ENCODE results near the gene TRDMT1. TPM values are rescaled to one million over a fixed set of nuclear protein-coding genes. Genes with fewer than 3 reads are reported as not detected.

TRDMT1 gene, protein sequence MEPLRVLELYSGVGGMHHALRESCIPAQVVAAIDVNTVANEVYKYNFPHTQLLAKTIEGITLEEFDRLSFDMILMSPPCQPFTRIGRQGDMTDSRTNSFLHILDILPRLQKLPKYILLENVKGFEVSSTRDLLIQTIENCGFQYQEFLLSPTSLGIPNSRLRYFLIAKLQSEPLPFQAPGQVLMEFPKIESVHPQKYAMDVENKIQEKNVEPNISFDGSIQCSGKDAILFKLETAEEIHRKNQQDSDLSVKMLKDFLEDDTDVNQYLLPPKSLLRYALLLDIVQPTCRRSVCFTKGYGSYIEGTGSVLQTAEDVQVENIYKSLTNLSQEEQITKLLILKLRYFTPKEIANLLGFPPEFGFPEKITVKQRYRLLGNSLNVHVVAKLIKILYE
- total RNA-seq (10 to 100 TPM in 1 of 2 donors, 1 to 10 TPM in 1; 9.7 to 12.1 TPM), polyA plus RNA-seq (ENCODE audit: insufficient read depth, low read depth, low replicate concordance) (6.9 TPM)
- long read RNA-seq, donor 1, partial matches to known transcripts = 0 of 1 reads
- long read RNA-seq, donor 1, other reads (novel, unspliced or antisense) = 0 of 1 reads
- long read RNA-seq, donor 2, partial matches to known transcripts = 0 of 2 reads
- long read RNA-seq, donor 2, other reads (novel, unspliced or antisense) = 0 of 2 reads

DNA sequence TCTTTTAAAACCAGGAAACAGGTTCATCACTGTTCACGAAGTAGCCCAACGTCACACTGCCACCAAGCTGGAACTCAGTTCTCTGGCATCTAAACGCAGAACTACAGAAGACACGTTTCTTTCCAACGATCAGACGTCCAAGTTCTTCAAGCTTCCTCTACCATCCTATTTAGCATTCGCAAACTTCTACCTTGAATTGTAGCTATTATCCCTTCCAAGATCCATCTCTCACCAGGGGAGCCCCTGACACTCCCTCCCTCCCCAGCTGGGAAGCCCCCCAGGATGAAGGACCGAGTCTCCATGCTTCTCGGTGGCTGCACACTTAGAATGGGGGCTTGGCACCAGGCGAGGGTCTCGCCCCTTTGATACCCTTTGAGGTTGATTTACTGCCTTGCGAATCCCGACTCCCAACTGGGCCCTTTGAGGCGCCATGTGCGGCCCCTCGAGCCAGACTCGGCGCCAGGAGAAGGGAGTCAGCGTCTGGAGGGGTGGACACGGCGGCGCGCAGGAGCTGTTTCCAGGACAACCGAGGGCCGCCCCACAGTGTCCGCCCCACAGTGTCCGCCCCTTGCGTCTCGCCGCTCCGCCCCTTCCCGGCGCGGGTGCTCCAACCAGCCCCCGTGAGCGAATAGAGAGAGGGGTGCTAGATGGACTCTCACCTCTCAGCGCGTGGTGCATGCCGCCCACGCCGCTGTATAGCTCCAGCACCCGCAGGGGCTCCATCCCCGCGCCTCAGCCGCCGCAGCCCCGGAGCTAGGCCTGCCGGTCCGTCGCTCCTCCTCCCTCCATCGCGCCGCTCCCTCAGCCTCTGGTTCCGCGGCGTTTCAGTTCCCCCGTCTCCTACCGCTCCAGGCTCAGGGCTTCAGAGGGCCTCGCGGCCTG, at the start of gene TRDMT1:
Gene TRDMT1 (minus strand): TSS at position 761 of the 882 bp plus-strand sequence. CDS start 38 bp downstream, at position 723.
- intact Hi-C loops (cut with DNase I; ENCODE audit: low total_unique reads) = no loop called here
- H3K9me3 ChIP-seq = no peaks in the 10 kb centered on the region
- peaks cover 21% of the 10 kb centered on the region for H3K4me1 ChIP-seq
- peak; percentile 91 for DNase-seq
- H3K27ac ChIP-seq = peak within 1 kb of the TSS; percentile 95 to 96
- no peaks in the 10 kb centered on the region for H3K27me3 ChIP-seq
- TF ChIP-seq, protein P1, sequence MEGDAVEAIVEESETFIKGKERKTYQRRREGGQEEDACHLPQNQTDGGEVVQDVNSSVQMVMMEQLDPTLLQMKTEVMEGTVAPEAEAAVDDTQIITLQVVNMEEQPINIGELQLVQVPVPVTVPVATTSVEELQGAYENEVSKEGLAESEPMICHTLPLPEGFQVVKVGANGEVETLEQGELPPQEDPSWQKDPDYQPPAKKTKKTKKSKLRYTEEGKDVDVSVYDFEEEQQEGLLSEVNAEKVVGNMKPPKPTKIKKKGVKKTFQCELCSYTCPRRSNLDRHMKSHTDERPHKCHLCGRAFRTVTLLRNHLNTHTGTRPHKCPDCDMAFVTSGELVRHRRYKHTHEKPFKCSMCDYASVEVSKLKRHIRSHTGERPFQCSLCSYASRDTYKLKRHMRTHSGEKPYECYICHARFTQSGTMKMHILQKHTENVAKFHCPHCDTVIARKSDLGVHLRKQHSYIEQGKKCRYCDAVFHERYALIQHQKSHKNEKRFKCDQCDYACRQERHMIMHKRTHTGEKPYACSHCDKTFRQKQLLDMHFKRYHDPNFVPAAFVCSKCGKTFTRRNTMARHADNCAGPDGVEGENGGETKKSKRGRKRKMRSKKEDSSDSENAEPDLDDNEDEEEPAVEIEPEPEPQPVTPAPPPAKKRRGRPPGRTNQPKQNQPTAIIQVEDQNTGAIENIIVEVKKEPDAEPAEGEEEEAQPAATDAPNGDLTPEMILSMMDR (IDR thresholded peaks at IDR 0.05) = peak in 1 of 3 experiments; percentile 2
- no peak for TF ChIP-seq POLR2A (IDR thresholded peaks at IDR 0.05)
- no peaks in the 10 kb centered on the region for H3K36me3 ChIP-seq (ENCODE audit: low read depth, missing control alignments)
- WGBS, 2 donors = 0 to 1% methylated on average over 20 to 60 of the region's 60 CpGs
- peak within 1 kb of the TSS; percentile 71 to 84 for H3K4me3 ChIP-seq

DNA sequence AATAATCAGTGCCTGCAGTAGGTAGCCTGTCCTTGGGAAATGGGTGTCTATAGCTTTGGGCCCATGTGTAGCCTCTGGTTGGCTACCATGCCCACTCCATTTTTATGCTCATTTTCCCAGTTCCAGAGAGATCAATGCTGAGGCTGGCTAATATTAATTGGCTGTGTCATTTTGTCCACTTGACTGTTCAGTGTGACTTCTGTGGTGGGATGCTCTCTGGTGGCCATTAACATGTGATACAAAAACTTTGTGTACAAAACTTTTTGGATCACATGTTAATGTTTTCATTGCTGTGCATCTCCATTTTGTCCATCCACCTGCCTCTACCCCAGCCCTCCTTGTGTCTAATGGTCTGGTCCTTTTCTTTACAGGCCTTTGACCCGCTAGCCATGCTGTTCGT, 49.3 kb upstream of the TRDMT1 start:
- Histone ChIP-seq H3K27me3 (no peaks in the 10 kb centered on the region), H3K27ac (no peak overlapping the region), H3K4me1 (no peaks in the 10 kb centered on the region), H3K4me3 (no peak overlapping the region), H3K36me3 (ENCODE audit: low read depth, missing control alignments) (no peaks in the 10 kb centered on the region), H3K9me3 (no peaks in the 10 kb centered on the region)
- no peak for DNase-seq
- TF ChIP-seq, protein P1 (IDR thresholded peaks at IDR 0.05) = peak in 1 of 3 experiments; percentile 13
- no peak for TF ChIP-seq POLR2A (IDR thresholded peaks at IDR 0.05)
- WGBS, 2 donors = 91 to 93% methylated on average over 2 of the region's 2 CpGs
- intact Hi-C loops (cut with DNase I; ENCODE audit: low total_unique reads) = loop anchor here (10.0 kb wide), 1 partner anchor 356 kb away; no protein-coding TSS in a partner anchor

DNA sequence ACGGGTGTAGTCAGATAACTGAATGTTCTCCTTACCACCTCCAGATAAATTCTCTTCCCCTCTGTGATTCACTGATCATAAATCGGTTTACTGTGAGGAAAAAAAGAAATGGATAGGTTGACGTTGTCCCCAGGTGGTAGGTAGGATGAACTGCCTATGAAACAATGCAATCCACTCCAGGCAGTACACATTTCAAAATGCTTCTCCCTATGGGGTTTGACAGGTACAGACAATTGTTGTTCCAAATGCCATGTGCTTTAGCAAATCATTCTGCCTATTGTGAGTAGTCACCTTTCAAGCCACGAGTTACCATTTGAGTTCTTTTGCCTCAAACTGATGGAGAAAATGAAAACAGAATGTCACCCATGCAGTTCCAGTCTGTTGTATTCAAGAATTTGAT, 48.3 kb upstream of the TRDMT1 start:
- no peak overlapping the region for H3K4me3 ChIP-seq
- H3K9me3 ChIP-seq = no peaks in the 10 kb centered on the region
- intact Hi-C loops (cut with DNase I; ENCODE audit: low total_unique reads) = loop anchor here (10.0 kb wide), 1 partner anchor 355 kb away; no protein-coding TSS in a partner anchor
- no peaks in the 10 kb centered on the region for H3K27me3 ChIP-seq
- TF ChIP-seq, protein P1 (IDR thresholded peaks at IDR 0.05) = peak in 1 of 3 experiments; percentile 17
- no peak for TF ChIP-seq POLR2A (IDR thresholded peaks at IDR 0.05)
- 63 to 68% methylated on average over 4 of the region's 4 CpGs for WGBS, 2 donors
- no peak overlapping the region for H3K27ac ChIP-seq
- no peak for DNase-seq
- H3K36me3 ChIP-seq (ENCODE audit: low read depth, missing control alignments) = no peaks in the 10 kb centered on the region
- no peaks in the 10 kb centered on the region for H3K4me1 ChIP-seq

DNA sequence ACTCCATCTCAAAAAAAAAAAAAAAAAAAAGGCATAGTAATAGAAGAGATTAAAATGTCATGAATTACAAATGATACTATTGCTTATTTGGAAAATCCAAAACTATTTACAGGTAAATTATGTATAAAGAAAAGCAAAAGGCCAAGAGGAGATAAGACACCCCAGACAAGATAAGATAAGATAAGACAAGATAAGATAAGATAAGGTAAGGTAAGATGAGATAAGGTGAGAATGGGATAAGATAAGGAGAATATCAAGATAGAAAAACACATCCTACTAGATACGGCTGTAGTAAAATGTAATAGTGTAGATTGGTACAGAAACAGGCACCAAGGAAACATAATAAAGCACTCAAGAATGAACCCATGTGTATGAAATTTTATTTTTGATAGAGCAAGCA, 47.5 kb upstream of the TRDMT1 start:
- Histone ChIP-seq H3K27me3 (no peaks in the 10 kb centered on the region), H3K9me3 (no peaks in the 10 kb centered on the region), H3K4me3 (no peak overlapping the region), H3K4me1 (no peaks in the 10 kb centered on the region), H3K36me3 (ENCODE audit: low read depth, missing control alignments) (no peaks in the 10 kb centered on the region), H3K27ac (no peak overlapping the region)
- WGBS, 2 donors = 79 to 88% methylated on average over 1 of the region's 1 CpG
- no peak for DNase-seq
- intact Hi-C loops (cut with DNase I; ENCODE audit: low total_unique reads) = no loop called here
- TF ChIP-seq, protein P1 (IDR thresholded peaks at IDR 0.05) = no peak
- no peak for TF ChIP-seq POLR2A (IDR thresholded peaks at IDR 0.05)

Measured in testis (tissue), 5 donors.